Fibroblast of lung (primary cell): Measurements from ENCODE around the gene SLC14A1. TPM values are rescaled to one million over a fixed set of nuclear protein-coding genes. Genes with fewer than 3 reads are reported as not detected.
A peak's percentile ranks its signal among the peaks of the same experiment; 100 is the strongest.

Source experiments
- DNase-seq, 2 donors: peaks; one replicate each; pipeline versions ENCODE4 v3.0.0 to v3.0.0-alpha.2; 2010; ENCODE audit warnings: low read depth in 2 of 2
- H2AFZ ChIP-seq: 2 replicates; pipeline ENCODE4 v1.5.1; 2012; ENCODE audit warnings: low read length, control low read depth, inconsistent platforms
- H3K27ac ChIP-seq: 2 replicates; pipeline ENCODE4 v1.5.1; 2011; ENCODE audit warnings: low read length, control low read depth; ENCODE audit not compliant: insufficient read depth
- H3K27me3 ChIP-seq: 2 replicates; pipeline ENCODE4 v1.5.1; 2011; ENCODE audit warnings: mild to moderate bottlenecking, low read length; ENCODE audit not compliant: control insufficient read depth, insufficient read depth
- H3K36me3 ChIP-seq: 2 replicates; pipeline ENCODE4 v1.5.1; 2011; ENCODE audit warnings: low read length; ENCODE audit not compliant: control insufficient read depth, insufficient read depth
- H3K4me1 ChIP-seq: 2 replicates; pipeline ENCODE4 v1.5.1; 2011; ENCODE audit warnings: low read length; ENCODE audit not compliant: control insufficient read depth, insufficient read depth; ENCODE audit errors: extremely low read depth
- H3K4me2 ChIP-seq: 2 replicates; pipeline ENCODE4 v1.5.1; 2011; ENCODE audit warnings: low read length, control low read depth; ENCODE audit not compliant: insufficient read depth; ENCODE audit errors: extremely low read depth
- H3K4me3 ChIP-seq, 4 experiments: fragments of 200-600 bp in 1 of 4; sonication (generic) in 1 of 4; replicated peaks in 1 of 4; 2 replicates each; pipeline ENCODE4 v1.5.1; 2011 to 2016; ENCODE audit warnings: low read length in 4 of 4, low read depth in 3 of 4, mild to moderate bottlenecking in 3 of 4, control low read depth in 2 of 4, inconsistent platforms in 1 of 4, mixed read lengths in 1 of 4; ENCODE audit not compliant: insufficient read depth in 1 of 4; ENCODE audit errors: control extremely low read depth in 1 of 4
- H3K79me2 ChIP-seq: 2 replicates; pipeline ENCODE4 v1.5.1; 2012; ENCODE audit warnings: mild to moderate bottlenecking, low read length, inconsistent platforms; ENCODE audit not compliant: control insufficient read depth, insufficient read depth
- H3K9ac ChIP-seq: 2 replicates; pipeline ENCODE4 v1.5.1; 2011; ENCODE audit warnings: mild to moderate bottlenecking, low read length, control low read depth; ENCODE audit not compliant: insufficient read depth
- H3K9me3 ChIP-seq: 2 replicates; pipeline ENCODE4 v1.5.1; 2012; ENCODE audit warnings: low read depth, low read length; ENCODE audit not compliant: control insufficient read depth, insufficient read depth
- H4K20me1 ChIP-seq: 2 replicates; pipeline ENCODE4 v1.5.1; 2011; ENCODE audit warnings: low read length; ENCODE audit not compliant: control insufficient read depth, insufficient read depth; ENCODE audit errors: extremely low read depth
- EZH2 ChIP-seq: IDR thresholded peaks from 2 replicates; pipeline ENCODE4 v1.5.1; 2012; ENCODE audit warnings: low read length, control low read depth, mild to moderate bottlenecking; ENCODE audit errors: missing control alignments
- polyA plus RNA-seq, 2 donors: library from polyadenylated mRNA; depleted of rRNA in 1 of 2; stranded (reverse) in 1 of 2; unstranded in 1 of 2; fragments of >200 nt; gene quantifications; 2 replicates each; pipeline ENCODE4 v1.2.1, GENCODE V29; 2011 to 2012; ENCODE audit warnings: missing spikeins in 1 of 2
- total RNA-seq: library from RNA; depleted of rRNA; stranded (reverse); fragments of >200 nt; gene quantifications from 2 replicates; pipeline ENCODE4 v1.2.1, GENCODE V29; 2014
- TF ChIP-seq, protein P1 (sequence below), 2 donors: IDR thresholded peaks in 1 of 2; conservative IDR thresholded peaks in 1 of 2; 1 replicate in 1 of 2; 2 replicates in 1 of 2; pipeline ENCODE4 v1.5.1; 2011 to 2012; ENCODE audit warnings: low read length in 2 of 2, control low read depth in 1 of 2, inconsistent platforms in 1 of 2, low read depth in 1 of 2, mild to moderate bottlenecking in 1 of 2

SLC14A1 gene
- total and polyA plus RNA-seq, 2 donors (not counting 1 experiment from before 2014, with no cell fraction given): 8.0 to 31.0 TPM

DNA sequence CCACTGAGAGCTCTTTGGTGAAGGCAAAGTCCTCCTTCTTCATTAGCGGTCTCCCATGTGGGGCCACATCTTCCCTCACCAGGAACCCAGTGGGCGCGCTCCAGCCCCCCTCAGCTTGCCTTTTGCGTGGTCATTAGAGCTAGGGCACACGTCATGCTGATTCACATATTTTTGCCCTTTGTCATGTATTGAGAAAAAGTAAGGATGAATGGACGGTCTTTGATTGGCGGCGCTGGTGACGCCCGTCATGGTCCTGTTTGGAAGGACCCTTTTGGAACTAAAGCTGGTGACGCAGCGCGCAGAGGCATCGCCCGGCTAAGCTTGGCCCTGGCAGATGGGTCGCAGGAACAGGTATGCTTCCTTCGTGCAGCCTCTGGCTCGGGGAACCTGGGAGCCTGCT lies 3.1 kb downstream of the SLC14A1 start:
- no peak overlapping the region for H2AFZ ChIP-seq
- no peaks in the 10 kb centered on the region for H3K27me3 ChIP-seq
- peaks cover 11% of the 10 kb centered on the region for H3K4me1 ChIP-seq
- H3K79me2 ChIP-seq: no peaks in the 10 kb centered on the region
- H3K9ac ChIP-seq: no peak overlapping the region
- TF ChIP-seq EZH2: no peak
- TF ChIP-seq, protein P1, sequence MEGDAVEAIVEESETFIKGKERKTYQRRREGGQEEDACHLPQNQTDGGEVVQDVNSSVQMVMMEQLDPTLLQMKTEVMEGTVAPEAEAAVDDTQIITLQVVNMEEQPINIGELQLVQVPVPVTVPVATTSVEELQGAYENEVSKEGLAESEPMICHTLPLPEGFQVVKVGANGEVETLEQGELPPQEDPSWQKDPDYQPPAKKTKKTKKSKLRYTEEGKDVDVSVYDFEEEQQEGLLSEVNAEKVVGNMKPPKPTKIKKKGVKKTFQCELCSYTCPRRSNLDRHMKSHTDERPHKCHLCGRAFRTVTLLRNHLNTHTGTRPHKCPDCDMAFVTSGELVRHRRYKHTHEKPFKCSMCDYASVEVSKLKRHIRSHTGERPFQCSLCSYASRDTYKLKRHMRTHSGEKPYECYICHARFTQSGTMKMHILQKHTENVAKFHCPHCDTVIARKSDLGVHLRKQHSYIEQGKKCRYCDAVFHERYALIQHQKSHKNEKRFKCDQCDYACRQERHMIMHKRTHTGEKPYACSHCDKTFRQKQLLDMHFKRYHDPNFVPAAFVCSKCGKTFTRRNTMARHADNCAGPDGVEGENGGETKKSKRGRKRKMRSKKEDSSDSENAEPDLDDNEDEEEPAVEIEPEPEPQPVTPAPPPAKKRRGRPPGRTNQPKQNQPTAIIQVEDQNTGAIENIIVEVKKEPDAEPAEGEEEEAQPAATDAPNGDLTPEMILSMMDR (conservative IDR thresholded peaks at IDR 0.05 in 1 of 2, IDR thresholded peaks at IDR 0.05 in 1 of 2; ENCODE audit: low read depth in 1 of 2, low read length in 2 of 2): no peak
- no peak overlapping the region for H3K4me3 ChIP-seq
- H3K9me3 ChIP-seq: no peaks in the 10 kb centered on the region
- no peak overlapping the region for H3K27ac ChIP-seq
- no peaks in the 10 kb centered on the region for H4K20me1 ChIP-seq
- H3K4me2 ChIP-seq: peak overlapping the region; percentile 26
- no peaks in the 10 kb centered on the region for H3K36me3 ChIP-seq
- peak in 1 of 2 donors; percentile 70 for DNase-seq

GRCh38 chr18:45728336-45729010 lies 4.5 kb downstream of the SLC14A1 start:
- Histone ChIP-seq H2AFZ (no peak overlapping the region), H3K36me3 (no peaks in the 10 kb centered on the region), H3K4me2 (no peak overlapping the region), H3K9me3 (no peaks in the 10 kb centered on the region), H3K27me3 (no peaks in the 10 kb centered on the region), H3K4me3 (no peak overlapping the region), H3K4me1 (peaks cover 8% of the 10 kb centered on the region), H3K9ac (no peak overlapping the region), H3K27ac (no peak overlapping the region), H3K79me2 (no peaks in the 10 kb centered on the region), H4K20me1 (no peaks in the 10 kb centered on the region)
- DNase-seq: peak in 1 of 2 donors; percentile 89
- TF ChIP-seq, protein P1 (conservative IDR thresholded peaks at IDR 0.05 in 1 of 2, IDR thresholded peaks at IDR 0.05 in 1 of 2; ENCODE audit: low read depth in 1 of 2, low read length in 2 of 2): no peak
- TF ChIP-seq EZH2: no peak

DNA sequence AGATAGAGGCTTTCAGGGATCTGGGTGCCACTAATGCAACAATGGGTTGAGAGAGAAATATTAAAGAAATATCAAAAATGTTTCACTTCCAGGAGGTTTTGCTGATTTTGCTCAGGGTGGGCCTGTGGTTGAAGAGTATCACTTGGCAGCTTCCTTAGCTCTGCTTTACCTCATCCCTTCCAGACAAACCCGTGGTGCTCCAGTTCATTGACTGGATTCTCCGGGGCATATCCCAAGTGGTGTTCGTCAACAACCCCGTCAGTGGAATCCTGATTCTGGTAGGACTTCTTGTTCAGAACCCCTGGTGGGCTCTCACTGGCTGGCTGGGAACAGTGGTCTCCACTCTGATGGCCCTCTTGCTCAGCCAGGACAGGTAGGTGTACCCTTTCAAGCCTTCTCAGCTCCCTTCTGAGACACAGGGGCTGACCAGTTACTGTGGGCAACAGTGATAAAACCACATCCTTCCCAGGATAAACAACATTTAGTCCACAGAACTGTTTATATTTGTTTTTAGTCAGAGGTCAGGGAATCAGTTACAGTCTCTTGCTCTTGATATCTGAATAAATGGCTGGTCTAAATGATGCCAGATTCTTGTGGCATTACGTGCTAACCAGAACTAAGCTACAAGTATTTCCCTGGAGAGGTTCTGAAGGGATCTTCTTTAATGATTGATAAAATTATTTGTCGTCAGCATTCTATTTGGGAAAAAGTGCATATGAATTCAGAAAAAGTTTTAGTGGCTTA lies 7.0 kb downstream of the SLC14A1 start:
- Histone ChIP-seq H3K36me3 (no peaks in the 10 kb centered on the region), H3K27ac (no peak overlapping the region), H3K4me3 (no peak overlapping the region), H3K4me2 (no peak overlapping the region), H4K20me1 (no peaks in the 10 kb centered on the region), H3K79me2 (no peaks in the 10 kb centered on the region), H3K4me1 (peaks cover 8% of the 10 kb centered on the region), H2AFZ (no peak overlapping the region), H3K9ac (no peak overlapping the region), H3K9me3 (no peaks in the 10 kb centered on the region), H3K27me3 (no peaks in the 10 kb centered on the region)
- TF ChIP-seq, protein P1 (conservative IDR thresholded peaks at IDR 0.05 in 1 of 2, IDR thresholded peaks at IDR 0.05 in 1 of 2; ENCODE audit: low read depth in 1 of 2, low read length in 2 of 2): no peak
- TF ChIP-seq EZH2: no peak
- peak; percentile 67 to 89 for DNase-seq
